ENCODE data around the gene XRCC3. TPM values are rescaled to one million over a fixed set of nuclear protein-coding genes. Genes with fewer than 3 reads are reported as not detected.

XRCC3 gene
- total and polyA plus RNA-seq, 2 of the 8 experiments (the other 6 are each of a cell fraction or from before 2014, with no cell fraction given): 36.9 to 41.8 TPM

DNA sequence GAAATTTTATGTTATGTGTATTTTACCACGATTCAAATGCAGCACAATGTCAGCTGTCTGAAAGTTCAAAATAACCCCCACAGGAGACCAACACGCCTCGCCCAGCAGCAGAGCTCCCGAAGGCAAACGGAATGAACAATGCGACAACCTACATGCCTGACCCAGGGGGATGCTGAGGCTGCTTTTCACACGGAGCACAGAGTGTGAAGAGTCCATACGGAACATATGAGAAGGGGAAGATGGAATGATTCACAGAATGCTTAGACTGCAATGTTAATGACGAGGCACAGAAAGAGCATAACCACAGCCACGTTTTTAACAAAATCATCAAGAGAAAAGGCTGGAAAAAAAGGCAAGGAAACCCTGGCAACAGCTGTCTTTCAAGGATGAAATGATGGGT lies 22.9 kb upstream of the XRCC3 start (continued):
- TF ChIP-seq POU5F1 (IDR thresholded peaks at IDR 0.05; ENCODE audit: low read depth, low read length): no peak

All from H1 (cell line).